Loucy (cell line): ENCODE results near the gene LRRC4C.

Source experiments
- H2AFZ ChIP-seq: fragments of 200-600 bp; sonication (generic); 2 replicates; pipeline ENCODE4 v1.6.0; 2016; ENCODE audit warnings: antibody characterized with exemption, mild to moderate bottlenecking, low read length, moderate library complexity
- H3F3A ChIP-seq: fragments of 200-600 bp; 2 replicates; pipeline ENCODE4 v1.6.0; 2016; ENCODE audit warnings: antibody characterized with exemption, low read depth, mild to moderate bottlenecking
- H3K27me3 ChIP-seq: fragments of 200-600 bp; sonication (generic); 2 replicates; pipeline ENCODE4 v1.6.1; 2014; ENCODE audit warnings: low read length, mild to moderate bottlenecking; ENCODE audit not compliant: insufficient read depth, poor library complexity, severe bottlenecking
- H3K36me3 ChIP-seq: fragments of 200-600 bp; sonication (generic); 2 replicates; pipeline ENCODE4 v1.6.1; 2016; ENCODE audit warnings: low read length; ENCODE audit not compliant: insufficient read depth
- H3K4me1 ChIP-seq: fragments of 200-600 bp; sonication (generic); 2 replicates; pipeline ENCODE4 v1.5.1; 2014; ENCODE audit warnings: low read length, mild to moderate bottlenecking; ENCODE audit not compliant: insufficient read depth, poor library complexity, severe bottlenecking
- H3K4me2 ChIP-seq: fragments of 200-600 bp; sonication (generic); 2 replicates; pipeline ENCODE4 v1.6.0; 2014; ENCODE audit warnings: antibody characterized with exemption, low read length, low read depth, mild to moderate bottlenecking; ENCODE audit not compliant: poor library complexity, severe bottlenecking
- H3K4me3 ChIP-seq: fragments of 200-600 bp; sonication (generic); 2 replicates; pipeline ENCODE4 v1.5.1; 2014; ENCODE audit warnings: low read length, mild to moderate bottlenecking, mixed read lengths; ENCODE audit not compliant: poor library complexity, severe bottlenecking
- H3K79me2 ChIP-seq: fragments of 200-600 bp; sonication (generic); 2 replicates; pipeline ENCODE4 v1.6.1; 2014; ENCODE audit warnings: low read length; ENCODE audit not compliant: insufficient read depth
- H3K9ac ChIP-seq: fragments of 200-600 bp; sonication (generic); 2 replicates; pipeline ENCODE4 v1.6.0; 2014; ENCODE audit warnings: mild to moderate bottlenecking, low read depth, low read length, moderate library complexity; ENCODE audit not compliant: poor library complexity, severe bottlenecking
- H3K9me2 ChIP-seq: fragments of 200-600 bp; sonication (generic); replicated peaks from 2 replicates; pipeline ENCODE4 v1.6.1; 2016; ENCODE audit warnings: low read depth, low read length, mixed read lengths
- H3K9me3 ChIP-seq: fragments of 200-600 bp; sonication (generic); 2 replicates; pipeline ENCODE4 v1.6.1; 2014; ENCODE audit warnings: mild to moderate bottlenecking, antibody characterized with exemption, low read length, low read depth; ENCODE audit not compliant: insufficient read depth
- H4K20me1 ChIP-seq: fragments of 200-600 bp; sonication (generic); 2 replicates; pipeline ENCODE4 v1.6.0; 2014; ENCODE audit warnings: antibody characterized with exemption, low read length, mild to moderate bottlenecking; ENCODE audit not compliant: insufficient read depth, poor library complexity, severe bottlenecking
- EZH2phosphoT487 ChIP-seq: fragments of 200-600 bp; IDR thresholded peaks from 2 replicates; pipeline ENCODE4 v1.6.1; 2018; ENCODE audit warnings: antibody characterized with exemption, mild to moderate bottlenecking, moderate library complexity, borderline replicate concordance
- TF ChIP-seq, protein P1 (sequence below): fragments of 200-600 bp; sonication (generic); conservative IDR thresholded peaks from 2 replicates; pipeline ENCODE4 v1.5.1; 2014; ENCODE audit warnings: mild to moderate bottlenecking, antibody characterized with exemption, low read length

The LRRC4C gene

DNA sequence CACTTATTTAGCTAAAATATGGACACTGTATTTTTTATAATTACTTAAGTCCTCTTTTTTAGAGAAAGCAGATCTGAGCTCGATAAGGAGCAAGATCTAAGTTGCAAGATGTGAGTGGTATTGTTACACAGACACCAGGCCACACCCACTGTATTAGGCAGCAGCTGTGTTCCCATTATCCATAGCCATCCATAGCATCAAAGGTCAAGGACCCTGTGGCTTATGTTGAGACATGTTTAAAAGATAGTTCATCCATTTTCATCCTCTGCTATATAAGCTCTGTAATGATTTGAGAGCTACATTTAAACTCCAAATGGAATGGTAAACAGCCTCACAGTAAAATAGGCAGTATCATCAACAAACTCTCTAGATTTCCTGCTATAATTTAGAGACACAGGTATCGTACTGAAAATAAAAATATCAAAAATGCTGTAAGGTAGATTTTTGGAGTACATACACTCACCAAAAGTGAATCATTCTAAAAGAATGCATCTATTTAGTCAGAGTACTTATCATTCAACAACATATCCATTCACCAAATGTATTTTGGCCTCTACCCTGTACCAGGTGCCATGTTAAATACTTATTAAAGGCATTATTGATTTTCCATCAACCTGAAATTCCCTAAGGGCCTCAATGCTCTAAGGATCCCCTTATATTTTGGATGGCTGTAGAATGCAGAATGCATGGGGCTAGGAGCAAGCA, 574.0 kb downstream of the LRRC4C start:
- TF ChIP-seq EZH2phosphoT487, result no peak
- Histone ChIP-seq H3K4me1 (no peaks in the 10 kb centered on the region), H2AFZ (no peak overlapping the region), H3K4me2 (no peak overlapping the region), H3K9ac (no peak overlapping the region), H3K9me2 (no peaks in the 10 kb centered on the region), H3K27me3 (no peaks in the 10 kb centered on the region), H3F3A (no peaks in the 10 kb centered on the region), H3K79me2 (no peaks in the 10 kb centered on the region), H4K20me1 (no peaks in the 10 kb centered on the region), H3K9me3 (no peaks in the 10 kb centered on the region), H3K36me3 (no peaks in the 10 kb centered on the region), H3K4me3 (no peak overlapping the region)

DNA sequence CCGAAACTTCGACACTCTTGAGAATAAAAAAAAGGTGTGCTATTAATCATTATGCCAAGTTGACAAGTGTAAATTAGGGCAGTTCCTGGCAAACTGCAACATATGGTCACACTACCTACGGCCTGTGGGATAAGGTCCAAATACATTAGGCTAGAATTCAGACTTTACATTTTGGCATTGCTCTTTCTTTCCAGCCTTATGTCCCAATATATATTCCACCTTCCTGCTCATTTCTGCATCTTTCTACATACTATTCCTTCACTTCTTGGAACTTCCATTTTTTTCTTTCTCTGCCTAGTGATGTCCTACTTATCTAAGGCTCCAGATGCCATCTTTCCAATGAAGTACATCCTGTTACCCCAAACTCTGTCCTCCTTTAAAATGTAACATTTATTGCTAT, 577.2 kb downstream of the LRRC4C start:
- no peaks in the 10 kb centered on the region for H3K79me2 ChIP-seq
- no peak overlapping the region for H2AFZ ChIP-seq
- no peaks in the 10 kb centered on the region for H3K36me3 ChIP-seq
- no peaks in the 10 kb centered on the region for H3K9me3 ChIP-seq
- H3K9me2 ChIP-seq, result no peaks in the 10 kb centered on the region
- no peak overlapping the region for H3K9ac ChIP-seq
- H4K20me1 ChIP-seq, result no peaks in the 10 kb centered on the region
- no peaks in the 10 kb centered on the region for H3K4me1 ChIP-seq
- H3K4me3 ChIP-seq, result no peak overlapping the region
- no peaks in the 10 kb centered on the region for H3F3A ChIP-seq
- TF ChIP-seq, protein P1, sequence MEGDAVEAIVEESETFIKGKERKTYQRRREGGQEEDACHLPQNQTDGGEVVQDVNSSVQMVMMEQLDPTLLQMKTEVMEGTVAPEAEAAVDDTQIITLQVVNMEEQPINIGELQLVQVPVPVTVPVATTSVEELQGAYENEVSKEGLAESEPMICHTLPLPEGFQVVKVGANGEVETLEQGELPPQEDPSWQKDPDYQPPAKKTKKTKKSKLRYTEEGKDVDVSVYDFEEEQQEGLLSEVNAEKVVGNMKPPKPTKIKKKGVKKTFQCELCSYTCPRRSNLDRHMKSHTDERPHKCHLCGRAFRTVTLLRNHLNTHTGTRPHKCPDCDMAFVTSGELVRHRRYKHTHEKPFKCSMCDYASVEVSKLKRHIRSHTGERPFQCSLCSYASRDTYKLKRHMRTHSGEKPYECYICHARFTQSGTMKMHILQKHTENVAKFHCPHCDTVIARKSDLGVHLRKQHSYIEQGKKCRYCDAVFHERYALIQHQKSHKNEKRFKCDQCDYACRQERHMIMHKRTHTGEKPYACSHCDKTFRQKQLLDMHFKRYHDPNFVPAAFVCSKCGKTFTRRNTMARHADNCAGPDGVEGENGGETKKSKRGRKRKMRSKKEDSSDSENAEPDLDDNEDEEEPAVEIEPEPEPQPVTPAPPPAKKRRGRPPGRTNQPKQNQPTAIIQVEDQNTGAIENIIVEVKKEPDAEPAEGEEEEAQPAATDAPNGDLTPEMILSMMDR, result no peak
- TF ChIP-seq EZH2phosphoT487, result no peak
- no peak overlapping the region for H3K4me2 ChIP-seq
- no peaks in the 10 kb centered on the region for H3K27me3 ChIP-seq

DNA sequence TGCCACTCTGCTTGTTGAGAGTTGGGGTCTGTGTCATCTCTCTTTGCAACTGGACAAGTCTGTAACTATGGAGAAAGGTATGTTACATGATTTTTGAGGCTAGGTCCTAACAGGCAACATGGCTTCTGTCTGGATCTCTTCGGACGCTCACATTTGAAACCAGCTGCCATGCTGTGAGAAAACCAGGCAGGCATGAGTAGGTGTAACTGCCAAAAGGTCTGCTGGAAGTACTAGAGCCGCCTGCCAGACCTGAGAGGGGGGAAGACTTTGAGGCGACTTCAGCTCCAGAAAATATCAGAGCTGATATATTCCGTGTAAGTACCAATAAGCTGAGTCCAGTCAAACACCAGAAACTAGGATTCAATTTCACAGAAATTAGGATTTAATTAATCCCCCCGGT, 579.5 kb downstream of the LRRC4C start:
- Histone ChIP-seq H3K4me1 (no peaks in the 10 kb centered on the region), H3K9me2 (no peaks in the 10 kb centered on the region), H3K79me2 (no peaks in the 10 kb centered on the region), H3K9ac (no peak overlapping the region), H3F3A (no peaks in the 10 kb centered on the region), H3K36me3 (no peaks in the 10 kb centered on the region), H3K27me3 (no peaks in the 10 kb centered on the region), H2AFZ (no peak overlapping the region), H3K9me3 (no peaks in the 10 kb centered on the region), H3K4me3 (no peak overlapping the region), H3K4me2 (no peak overlapping the region), H4K20me1 (no peaks in the 10 kb centered on the region)
- TF ChIP-seq, protein P1, result no peak
- no peak for TF ChIP-seq EZH2phosphoT487

DNA sequence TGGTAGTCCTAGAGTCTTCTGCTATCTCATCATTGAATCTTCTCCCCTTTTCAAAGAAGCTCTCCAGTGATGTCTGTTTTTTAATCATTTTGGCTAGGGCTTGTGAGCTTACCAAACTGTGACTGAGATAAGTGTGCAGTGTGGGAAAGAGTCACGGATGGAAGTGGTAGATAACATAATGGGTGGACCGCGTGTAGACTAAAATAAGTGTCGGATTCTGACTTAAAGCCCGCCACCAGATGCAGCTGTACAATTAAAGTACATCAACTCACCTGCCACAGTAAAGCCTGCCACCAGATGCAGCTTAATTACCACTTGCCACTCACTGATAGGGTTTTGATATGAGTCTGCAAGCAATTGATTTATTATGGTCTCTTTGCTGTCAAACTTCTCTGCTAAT, 581.5 kb downstream of the LRRC4C start:
- TF ChIP-seq EZH2phosphoT487, result no peak
- TF ChIP-seq, protein P1, result no peak
- Histone ChIP-seq H3K4me1 (no peaks in the 10 kb centered on the region), H3K27me3 (no peaks in the 10 kb centered on the region), H3K79me2 (no peaks in the 10 kb centered on the region), H3K4me2 (no peak overlapping the region), H3K36me3 (no peaks in the 10 kb centered on the region), H4K20me1 (no peaks in the 10 kb centered on the region), H3K9ac (no peak overlapping the region), H3K9me2 (no peaks in the 10 kb centered on the region), H3F3A (no peaks in the 10 kb centered on the region), H3K4me3 (no peak overlapping the region), H3K9me3 (no peaks in the 10 kb centered on the region), H2AFZ (no peak overlapping the region)
